Naive thymus-derived CD4-positive, alpha-beta T cell (primary cell): ENCODE measurements around the gene CPXM2. TPM values are rescaled to one million over a fixed set of nuclear protein-coding genes. Genes with fewer than 3 reads are reported as not detected.

Source experiments
- ATAC-seq: fragments of 150-1000 bp; cut with Tn5 transposase; 2 replicates; pipeline ENCODE4 v1.10.0; 2021; ENCODE audit warnings: mild to moderate bottlenecking, moderate library complexity
- CTCF ChIA-PET: fragments of 350-600 bp; sonication (Branson Sonifier 250); formaldehyde crosslinking; loops from one replicate; lab custom pipeline; 2021; ENCODE audit warnings: antibody characterized with exemption; lab: Charles Lee
- POLR2A ChIA-PET: fragments of 350-600 bp; sonication (Branson Sonifier 250); formaldehyde crosslinking; loops from one replicate; lab custom pipeline; 2021; ENCODE audit warnings: antibody characterized with exemption, inconsistent platforms; lab: Charles Lee
- DNase-seq, 9 donors: peaks; one replicate each; pipeline versions ENCODE4 v3.0.0 to v3.0.0-alpha.2; 2020 to 2022; ENCODE audit warnings: mixed read lengths in 1 of 9
- H3K27ac ChIP-seq: one replicate; pipeline ENCODE4 v1.7.0; 2013; ENCODE audit warnings: mild to moderate bottlenecking, low read depth, low read length, moderate library complexity
- H3K27me3 ChIP-seq, 2 donors: one replicate each; pipeline ENCODE4 v1.7.0; 2013; ENCODE audit warnings: low read length in 2 of 2, mild to moderate bottlenecking in 2 of 2, moderate library complexity in 2 of 2; ENCODE audit not compliant: control insufficient read depth in 2 of 2, insufficient read depth in 2 of 2
- H3K36me3 ChIP-seq, 3 experiments: 1 replicate in 2 of 3; 2 replicates in 1 of 3; pipeline ENCODE4 v1.7.0; 2013; ENCODE audit warnings: low read length in 3 of 3, mild to moderate bottlenecking in 3 of 3, moderate library complexity in 1 of 3; ENCODE audit not compliant: insufficient read depth in 3 of 3, control insufficient read depth in 2 of 3
- H3K4me1 ChIP-seq, 2 donors: one replicate each; pipeline ENCODE4 v1.7.0; 2013; ENCODE audit warnings: low read length in 2 of 2, mild to moderate bottlenecking in 2 of 2, moderate library complexity in 1 of 2; ENCODE audit not compliant: control insufficient read depth in 2 of 2, insufficient read depth in 2 of 2
- H3K4me3 ChIP-seq: 2 replicates; pipeline ENCODE4 v1.7.0; 2013; ENCODE audit warnings: mild to moderate bottlenecking, low read length
- H3K9me3 ChIP-seq, 3 experiments: 1 replicate in 2 of 3; 2 replicates in 1 of 3; pipeline ENCODE4 v1.7.0; 2013; ENCODE audit warnings: low read length in 3 of 3; ENCODE audit not compliant: control insufficient read depth in 2 of 3
- H3K27ac Mint-ChIP-seq, 9 donors: one replicate each; pipeline ENCODE4 v1.8.0; 2020 to 2022; ENCODE audit warnings: mixed read lengths in 9 of 9, mild to moderate bottlenecking in 8 of 9, moderate library complexity in 5 of 9, inconsistent platforms in 2 of 9
- H3K27me3 Mint-ChIP-seq, 5 donors: one replicate each; pipeline ENCODE4 v1.8.0; 2021 to 2022; ENCODE audit warnings: mixed read lengths in 5 of 5, mild to moderate bottlenecking in 1 of 5
- H3K36me3 Mint-ChIP-seq, 5 donors: one replicate each; pipeline ENCODE4 v1.8.0; 2020 to 2022; ENCODE audit warnings: mixed read lengths in 5 of 5, mild to moderate bottlenecking in 3 of 5, inconsistent platforms in 1 of 5
- H3K4me1 Mint-ChIP-seq, 7 donors: one replicate each; pipeline ENCODE4 v1.8.0; 2020 to 2022; ENCODE audit warnings: mixed read lengths in 7 of 7, mild to moderate bottlenecking in 3 of 7, inconsistent platforms in 1 of 7
- H3K4me3 Mint-ChIP-seq, 10 donors: one replicate each; pipeline ENCODE4 v1.8.0; 2020 to 2022; ENCODE audit warnings: mild to moderate bottlenecking in 10 of 10, mixed read lengths in 10 of 10, moderate library complexity in 6 of 10, inconsistent platforms in 2 of 10
- H3K9me3 Mint-ChIP-seq, 11 donors: one replicate each; pipeline ENCODE4 v1.8.0; 2020 to 2022; ENCODE audit warnings: mixed read lengths in 11 of 11, mild to moderate bottlenecking in 4 of 11, inconsistent platforms in 1 of 11, moderate library complexity in 1 of 11
- intact Hi-C, 2 donors: fragments of 100-400 bp; cut with micrococcal nuclease; formaldehyde crosslinking; loops; one replicate each; pipeline ENCODE4 v1.15.1; 2023
- polyA plus RNA-seq, 2 donors: library from polyadenylated mRNA; unstranded; fragments of 300-500 nt; fragmentation: Illumina TruSeq; gene quantifications; one replicate each; pipeline ENCODE4 v1.2.3, GENCODE V29; 2021
- total RNA-seq, 6 experiments: library from RNA in 5 of 6; stranded (reverse) in 5 of 6; gene quantifications; 1 replicate in 5 of 6; 2 replicates in 1 of 6; pipeline ENCODE4 v1.2.3 and lab custom pipeline; 2021 to 2026

CPXM2 gene
- total and polyA plus RNA-seq, 7 experiments from 2014 or later: not detected

DNA sequence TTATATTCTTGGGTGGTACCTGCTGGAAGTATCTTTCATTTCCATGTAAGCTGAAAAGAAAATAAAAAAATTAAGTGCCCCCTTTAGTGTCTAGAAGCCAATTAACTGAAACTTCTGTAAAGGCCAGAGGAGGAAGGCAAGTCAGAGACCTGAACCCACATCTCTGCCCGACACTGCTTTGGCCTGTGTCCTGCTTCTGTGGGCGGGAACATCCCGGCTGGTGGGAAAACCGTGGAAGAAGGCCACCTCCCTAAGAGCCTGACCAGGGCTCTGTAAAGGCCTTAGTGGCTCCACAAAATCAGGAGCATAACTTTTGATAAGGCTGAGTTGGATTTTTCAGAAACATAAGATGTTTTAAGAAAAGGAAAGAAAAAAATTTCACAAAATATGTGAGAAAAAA lies 9.4 kb downstream of the CPXM2 start:
- no peaks in the 10 kb centered on the region for H3K9me3 ChIP-seq
- Mint-ChIP-seq H3K9me3 (peaks cover 0 to 3% (median 0%) of the 10 kb centered on the region in 11 donors), H3K27me3 (peaks cover 0 to 12% (median 0%) of the 10 kb centered on the region in 5 donors), H3K27ac (no peak overlapping the region), H3K4me3 (no peak overlapping the region), H3K36me3 (no peaks in the 10 kb centered on the region), H3K4me1 (no peaks in the 10 kb centered on the region)
- DNase-seq (no peak), ATAC-seq (no peak)
- POLR2A ChIA-PET: no interaction called here
- H3K27me3 ChIP-seq: no peaks in the 10 kb centered on the region
- no peaks in the 10 kb centered on the region for H3K4me1 ChIP-seq
- CTCF ChIA-PET: no interaction called here
- intact Hi-C loops: no loop called here
- no peak overlapping the region for H3K4me3 ChIP-seq
- no peaks in the 10 kb centered on the region for H3K36me3 ChIP-seq
- H3K27ac ChIP-seq: no peak overlapping the region

DNA sequence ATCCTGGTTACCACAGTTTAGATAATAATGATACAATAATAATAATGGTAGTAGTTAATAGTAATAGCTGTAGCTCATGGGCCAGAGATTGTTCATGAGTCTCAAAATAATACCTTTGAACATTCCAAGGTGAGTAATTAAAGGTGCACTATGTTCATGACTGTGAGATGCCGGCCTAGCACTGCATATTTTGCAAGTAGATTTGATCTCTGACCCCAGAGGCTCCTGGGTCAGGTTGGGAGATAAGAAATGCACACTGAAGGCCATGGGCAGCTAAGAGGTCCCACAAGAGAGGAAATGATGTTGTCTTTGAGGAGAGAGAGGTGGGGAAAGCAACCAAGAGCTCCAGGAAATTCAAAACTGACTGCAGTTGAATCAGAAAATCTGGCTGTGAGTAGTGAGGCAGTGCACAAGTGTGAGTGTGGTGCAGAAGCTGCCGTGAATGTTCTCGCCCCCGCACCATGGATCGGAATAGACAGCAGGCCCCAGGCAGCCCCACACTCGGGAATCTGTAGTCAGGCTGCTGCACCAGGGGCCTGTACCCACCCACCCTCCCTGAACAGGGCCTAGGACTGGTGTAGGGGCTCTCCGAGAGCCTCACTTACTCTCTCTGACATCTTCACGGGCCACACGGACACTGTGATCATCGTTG lies 11.9 kb downstream of the CPXM2 start:
- no peaks in the 10 kb centered on the region for H3K9me3 ChIP-seq
- ChIA-PET CTCF (no interaction called here), POLR2A (no interaction called here)
- no peaks in the 10 kb centered on the region for H3K27me3 ChIP-seq
- no peak overlapping the region for H3K4me3 ChIP-seq
- Mint-ChIP-seq H3K27ac (no peak overlapping the region), H3K4me3 (no peak overlapping the region), H3K27me3 (peaks cover 0 to 10% (median 0%) of the 10 kb centered on the region in 5 donors), H3K36me3 (no peaks in the 10 kb centered on the region), H3K4me1 (no peaks in the 10 kb centered on the region), H3K9me3 (peaks cover 0 to 3% (median 0%) of the 10 kb centered on the region in 11 donors)
- no peaks in the 10 kb centered on the region for H3K4me1 ChIP-seq
- DNase-seq: no peak
- ATAC-seq: no peak
- intact Hi-C loops: no loop called here
- H3K36me3 ChIP-seq: no peaks in the 10 kb centered on the region
- no peak overlapping the region for H3K27ac ChIP-seq

DNA sequence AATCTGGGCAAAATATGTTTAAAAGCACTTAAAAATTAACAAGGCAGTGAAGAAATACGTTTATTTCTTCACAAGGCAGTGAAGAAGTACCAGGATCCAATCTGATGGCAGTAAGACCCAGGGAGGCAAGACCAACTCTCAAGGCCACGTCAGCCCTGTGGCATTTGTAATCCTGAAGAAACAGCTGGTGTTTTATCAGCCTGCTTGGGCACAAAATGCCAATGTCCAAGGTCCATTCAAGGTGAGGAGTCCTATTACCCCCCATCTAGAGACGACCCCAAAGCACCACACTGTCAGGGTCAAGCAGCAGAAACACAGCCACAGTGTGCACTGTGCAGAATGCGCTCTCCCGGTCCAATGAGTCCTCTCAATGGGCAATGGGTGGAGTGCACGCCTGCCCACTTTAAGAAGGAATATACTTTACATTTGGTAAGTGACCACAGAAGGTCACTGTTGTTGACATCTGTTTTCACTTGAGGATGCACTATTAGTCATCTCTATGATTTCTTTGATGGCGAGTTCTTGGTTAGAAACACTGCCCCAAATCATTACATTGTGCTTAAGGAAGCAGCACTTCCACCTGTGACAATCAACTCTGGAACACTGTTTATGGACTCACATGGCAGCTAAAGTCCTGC lies 12.8 kb downstream of the CPXM2 start:
- Histone ChIP-seq H3K4me3 (no peak overlapping the region), H3K4me1 (no peaks in the 10 kb centered on the region), H3K27me3 (no peaks in the 10 kb centered on the region), H3K36me3 (no peaks in the 10 kb centered on the region), H3K27ac (no peak overlapping the region), H3K9me3 (no peaks in the 10 kb centered on the region)
- H3K4me3 Mint-ChIP-seq: no peak overlapping the region
- H3K27me3 Mint-ChIP-seq: peaks cover 0 to 8% (median 0%) of the 10 kb centered on the region in 5 donors
- H3K27ac Mint-ChIP-seq: no peak overlapping the region
- no peaks in the 10 kb centered on the region for H3K36me3 Mint-ChIP-seq
- ATAC-seq (no peak), DNase-seq (no peak)
- no peaks in the 10 kb centered on the region for H3K4me1 Mint-ChIP-seq
- intact Hi-C loops: no loop called here
- POLR2A ChIA-PET: no interaction called here
- CTCF ChIA-PET: no interaction called here
- peaks cover 0 to 3% (median 0%) of the 10 kb centered on the region in 11 donors for H3K9me3 Mint-ChIP-seq

DNA sequence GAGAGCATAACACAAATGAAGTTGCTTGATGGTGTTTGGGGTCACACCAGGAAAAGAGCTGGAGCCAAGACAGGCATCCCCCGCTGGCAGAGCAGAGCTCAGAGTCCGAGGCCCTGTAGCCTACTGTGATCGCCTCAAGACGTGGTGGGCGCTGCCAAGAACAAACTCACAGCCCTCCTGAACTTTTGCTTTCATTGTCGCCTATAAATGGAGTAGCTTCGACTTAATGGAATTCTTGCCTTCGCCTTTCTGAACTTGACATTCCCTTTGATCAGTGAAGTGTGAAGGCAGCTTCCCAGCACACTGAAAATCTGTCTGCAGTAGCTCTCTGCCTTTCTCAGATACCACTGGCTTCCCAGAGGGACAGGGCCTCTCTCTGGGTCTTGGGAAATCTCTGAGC lies 21.3 kb downstream of the CPXM2 start:
- Mint-ChIP-seq H3K4me1 (no peaks in the 10 kb centered on the region), H3K36me3 (no peaks in the 10 kb centered on the region), H3K4me3 (no peak overlapping the region), H3K27me3 (peaks cover 0 to 32% (median 5%) of the 10 kb centered on the region in 5 donors), H3K27ac (no peak overlapping the region), H3K9me3 (peaks cover 0 to 7% (median 0%) of the 10 kb centered on the region in 11 donors)
- intact Hi-C loops: no loop called here
- no peak overlapping the region for H3K4me3 ChIP-seq
- no peaks in the 10 kb centered on the region for H3K9me3 ChIP-seq
- no peak overlapping the region for H3K27ac ChIP-seq
- ATAC-seq (no peak), DNase-seq (no peak)
- H3K4me1 ChIP-seq: no peaks in the 10 kb centered on the region
- ChIA-PET CTCF (no interaction called here), POLR2A (no interaction called here)
- no peaks in the 10 kb centered on the region for H3K36me3 ChIP-seq
- no peaks in the 10 kb centered on the region for H3K27me3 ChIP-seq

GRCh38 chr10:123869020-123869414 lies 22.6 kb downstream of the CPXM2 start:
- H3K4me1 Mint-ChIP-seq: no peaks in the 10 kb centered on the region
- Histone ChIP-seq H3K36me3 (no peaks in the 10 kb centered on the region), H3K27me3 (no peaks in the 10 kb centered on the region), H3K27ac (no peak overlapping the region), H3K4me3 (no peak overlapping the region), H3K9me3 (no peaks in the 10 kb centered on the region), H3K4me1 (no peaks in the 10 kb centered on the region)
- intact Hi-C loops: no loop called here
- H3K4me3 Mint-ChIP-seq: no peak overlapping the region
- peaks cover 0 to 32% (median 5%) of the 10 kb centered on the region in 5 donors for H3K27me3 Mint-ChIP-seq
- H3K9me3 Mint-ChIP-seq: peaks cover 0 to 7% (median 0%) of the 10 kb centered on the region in 11 donors
- H3K27ac Mint-ChIP-seq: no peak overlapping the region
- ChIA-PET CTCF (no interaction called here), POLR2A (no interaction called here)
- no peaks in the 10 kb centered on the region for H3K36me3 Mint-ChIP-seq
- DNase-seq (no peak), ATAC-seq (no peak)

- Mint-ChIP-seq H3K27me3 (peaks cover 0 to 32% (median 5%) of the 10 kb centered on the region in 5 donors), H3K27ac (no peak overlapping the region), H3K36me3 (no peaks in the 10 kb centered on the region), H3K4me1 (no peaks in the 10 kb centered on the region), H3K4me3 (no peak overlapping the region), H3K9me3 (peaks cover 0 to 7% (median 0%) of the 10 kb centered on the region in 11 donors)
- intact Hi-C loops: no loop called here
- no peaks in the 10 kb centered on the region for H3K9me3 ChIP-seq
- ChIA-PET POLR2A (no interaction called here), CTCF (no interaction called here)
- ATAC-seq (no peak), DNase-seq (no peak)
- no peak overlapping the region for H3K27ac ChIP-seq
- H3K27me3 ChIP-seq: no peaks in the 10 kb centered on the region
- H3K4me1 ChIP-seq: no peaks in the 10 kb centered on the region
- H3K36me3 ChIP-seq: no peaks in the 10 kb centered on the region
- no peak overlapping the region for H3K4me3 ChIP-seq
Measured at GRCh38 chr10:123868038-123869019, 23.3 kb downstream of the CPXM2 start.
